ENCODE data around the gene DNAJB8.

- TF ChIP-seq CTCF (IDR thresholded peaks at IDR 0.05; ENCODE audit: insufficient read depth, low read depth, low read length) (no peak), EZH2 (IDR thresholded peaks at IDR 0.05; ENCODE audit: insufficient read depth, low read length) (no peak)
Measured at GRCh38 chr3:128490650-128490914, 23.9 kb upstream of the DNAJB8 start.
